H1 (cell line): ENCODE results near the gene PDE1A. TPM values are rescaled to one million over a fixed set of nuclear protein-coding genes. Genes with fewer than 3 reads are reported as not detected.

Experiments used
- CBX5 ChIP-seq: fragments of 300-800, 300-1000 bp; sonication (generic); IDR thresholded peaks from 2 replicates; pipeline ENCODE4 v1.7.1; 2016; ENCODE audit warnings: antibody characterized with exemption, low read length, low read depth
- GABPA ChIP-seq: IDR thresholded peaks from 2 replicates; pipeline ENCODE4 v1.6.1; 2011; ENCODE audit warnings: mild to moderate bottlenecking, low read length, moderate library complexity, borderline replicate concordance; ENCODE audit not compliant: insufficient read depth
- POLR2A ChIP-seq, 2 experiments: IDR thresholded peaks; 1 replicate in 1 of 2; 2 replicates in 1 of 2; pipeline ENCODE4 v1.6.1; 2011; ENCODE audit warnings: low read depth in 2 of 2, low read length in 2 of 2, mild to moderate bottlenecking in 2 of 2; ENCODE audit errors: control extremely low read depth in 1 of 2
- POU5F1 ChIP-seq: IDR thresholded peaks from 2 replicates; pipeline ENCODE4 v1.6.1; 2011; ENCODE audit warnings: low read depth, mild to moderate bottlenecking, low read length, moderate library complexity
- TBP ChIP-seq: IDR thresholded peaks from 2 replicates; pipeline ENCODE4 v1.6.1; 2011; ENCODE audit warnings: low read depth, low read length, improper control_type of control experiment
- TEAD4 ChIP-seq: IDR thresholded peaks from 2 replicates; pipeline ENCODE4 v1.6.1; 2012; ENCODE audit warnings: low read depth, low read length, inconsistent platforms, mixed read lengths
- polyA plus RNA-seq, 7 experiments: library from polyadenylated mRNA; depleted of rRNA in 3 of 7; stranded (reverse) in 5 of 7; unstranded in 2 of 7; fragments of >200 nt in 5 of 7; fragments of 200-250 nt in 2 of 7; gene quantifications; 1 replicate in 5 of 7; 2 replicates in 1 of 7; 4 replicates in 1 of 7; pipeline versions ENCODE4 v1.2.1 to v1.2.3, GENCODE V29; 2011 to 2013; ENCODE audit warnings: missing spikeins in 2 of 7, mixed read lengths in 2 of 7
- total RNA-seq: library from RNA; stranded (reverse); fragmentation: NEBNext Ultra II Directional; extraction: Animal tissue kit (Norgen Biotek cat#: 25700); gene quantifications from 2 replicates; pipeline ENCODE4 v1.2.1, GENCODE V29; 2021

The PDE1A gene
- total and polyA plus RNA-seq, 2 of the 8 experiments (the other 6 are each of a cell fraction or from before 2014, with no cell fraction given) = 0.34 TPM; not detected in 1

GRCh38 chr2:182422864-182423263 is 4.0 kb downstream of the PDE1A start (continued):
- TF ChIP-seq TBP (no peak), CBX5 (no peak), GABPA (no peak), POU5F1 (no peak), TEAD4 (no peak), POLR2A (IDR thresholded peaks at IDR 0.05; ENCODE audit: control extremely low read depth in 1 of 2, low read depth in 2 of 2, low read length in 2 of 2) (no peak)
